Smooth muscle cell of the brain vasculature (primary cell): Measurements from ENCODE around the gene DCAF10.
A peak's percentile ranks its signal among the peaks of the same experiment; 100 is the strongest.
"Not testable (repeated sequence)": the region's sequence is repeated elsewhere in the genome, so short reads cannot be mapped to it uniquely, and the experiment has no call there.

Source experiments
- DNase-seq: peaks from one replicate; pipeline ENCODE4 v3.0.0-alpha.2; 2012; ENCODE audit warnings: low read depth, low spot score

The DCAF10 gene

DNA sequence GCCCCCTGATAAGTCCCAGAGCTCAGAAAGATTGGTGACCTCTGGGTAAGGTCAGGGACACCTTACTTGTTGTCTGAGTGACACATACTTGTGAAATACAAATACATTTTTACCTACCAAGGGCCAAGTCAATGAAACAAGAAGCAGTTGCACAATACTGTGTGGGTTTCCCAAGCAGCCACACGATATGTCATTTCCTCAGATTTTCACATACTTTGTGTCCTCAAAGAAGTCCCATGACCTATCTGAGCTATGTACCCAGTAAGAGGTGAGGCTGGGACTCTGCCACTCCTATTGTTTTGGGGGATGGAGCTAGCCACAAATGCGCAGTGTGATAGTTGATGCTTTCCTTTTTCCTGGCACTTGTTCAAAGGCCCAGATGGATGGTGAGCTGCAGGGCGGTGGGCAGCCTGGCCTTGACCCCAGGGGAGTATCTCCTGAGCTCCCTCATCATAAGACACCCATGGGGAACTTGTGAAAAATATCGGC lies 108.1 kb downstream of the DCAF10 start:
- DNase-seq = no peak

- DNase-seq = no peak
Measured at GRCh38 chr9:37909326-37909725, 108.7 kb downstream of the DCAF10 start.

- not testable (repeated sequence) for DNase-seq
Measured at GRCh38 chr9:37909836-37910235, 109.2 kb downstream of the DCAF10 start.

DNA sequence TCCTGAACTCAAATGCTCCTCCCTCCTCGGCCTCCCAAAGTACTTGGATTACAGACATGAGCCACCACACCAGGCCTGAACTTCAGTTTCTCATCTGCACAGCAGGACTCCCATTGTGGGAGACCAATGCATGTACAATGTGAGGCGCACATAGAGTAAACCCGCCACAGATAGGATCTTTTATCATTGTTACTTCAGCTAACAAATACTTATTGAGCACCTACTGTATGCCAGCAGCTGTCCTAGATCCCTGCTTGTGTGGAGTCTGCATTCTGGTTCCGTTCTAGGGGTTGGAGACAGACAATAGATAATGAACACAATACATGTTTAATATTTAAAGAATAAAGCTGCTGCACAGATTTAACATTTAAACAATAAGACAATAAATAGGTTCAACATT lies 109.7 kb downstream of the DCAF10 start:
- DNase-seq = no peak

GRCh38 chr9:37911271-37911681 lies 110.7 kb downstream of the DCAF10 start:
- DNase-seq = peak; percentile 86

- peak; percentile 60 for DNase-seq
Measured at GRCh38 chr9:37913480-37914153, 113.0 kb downstream of the DCAF10 start.

GRCh38 chr9:37914154-37914551 lies 113.6 kb downstream of the DCAF10 start:
- no peak for DNase-seq

- DNase-seq = no peak
Measured at GRCh38 chr9:37914701-37915358, 114.2 kb downstream of the DCAF10 start.

DNA sequence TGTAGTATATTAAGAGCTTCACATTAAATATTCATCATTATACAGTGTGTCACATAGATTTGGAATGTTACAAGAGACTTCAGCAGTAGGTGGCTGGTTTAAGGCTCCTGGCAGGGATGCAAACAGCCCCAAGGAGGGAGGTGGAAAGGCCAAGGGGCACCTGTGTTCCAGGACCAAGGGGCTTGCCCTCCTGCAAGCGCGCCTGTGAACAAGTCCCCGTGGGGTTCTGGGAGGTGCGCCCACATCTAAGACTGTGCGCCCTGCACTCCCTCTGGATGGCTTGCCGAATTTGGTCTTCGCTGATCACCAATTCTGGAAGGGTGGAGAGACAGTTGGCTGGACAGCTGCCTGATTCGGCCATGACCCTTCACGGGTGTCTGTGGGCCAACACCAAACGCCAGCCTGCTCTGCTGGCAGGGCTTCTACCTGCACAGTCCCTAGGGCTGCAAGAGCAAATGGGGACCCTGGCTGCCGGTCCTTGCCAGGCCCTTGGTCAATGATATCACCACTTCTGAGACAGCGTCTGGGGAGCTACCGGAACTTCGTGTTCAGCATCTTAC lies 115.4 kb downstream of the DCAF10 start:
- no peak for DNase-seq

DNA sequence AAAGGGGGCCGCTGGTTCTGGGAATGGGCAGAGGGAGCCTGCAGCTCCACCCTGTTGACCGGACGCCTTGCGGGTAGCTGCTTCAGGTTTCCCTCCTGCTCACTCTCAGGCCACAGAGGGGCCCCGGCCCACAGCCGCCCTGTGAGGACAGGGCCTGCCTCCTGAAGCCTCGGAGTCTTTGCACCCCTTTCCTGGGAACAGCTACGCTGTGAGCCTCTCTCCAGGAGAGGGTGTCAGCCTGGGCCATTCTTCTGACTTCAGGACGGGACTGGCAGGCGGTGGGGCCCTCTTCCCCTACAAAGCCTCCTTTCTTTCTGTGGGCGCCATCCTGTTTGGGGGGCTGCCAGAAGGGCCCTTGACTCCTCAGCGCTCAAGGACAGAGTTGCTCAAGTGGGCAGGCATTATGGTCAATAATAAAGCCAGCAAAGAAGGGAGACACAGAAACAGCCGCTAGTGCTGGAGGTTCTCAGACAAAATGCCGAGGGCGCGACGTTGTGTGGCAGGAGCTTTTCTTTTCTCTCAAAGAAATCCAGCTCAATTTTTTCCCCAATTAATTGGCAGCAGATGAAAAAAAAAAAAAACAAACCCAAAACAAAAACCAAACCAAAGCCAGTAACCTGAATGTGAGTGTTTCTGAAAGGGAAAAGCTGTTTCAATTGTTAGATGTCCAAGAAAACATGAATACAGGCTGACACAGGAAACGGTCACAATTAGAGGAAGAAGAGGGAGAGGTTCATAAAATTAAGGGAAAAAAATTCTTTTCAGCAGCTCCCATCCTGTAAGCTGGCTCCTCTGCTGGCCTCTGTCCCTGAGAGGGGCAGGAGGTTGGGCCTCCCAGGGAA lies 116.1 kb downstream of the DCAF10 start:
- DNase-seq = no peak
